Endothelial cell (in vitro differentiated cells): ENCODE results near the gene MESD. TPM values are rescaled to one million over a fixed set of nuclear protein-coding genes. Genes with fewer than 3 reads are reported as not detected.

ENCODE experiments used
- DNase-seq: peaks from one replicate; pipeline ENCODE4 v3.0.0; 2021; ENCODE audit warnings: low spot score
- H3K27ac Mint-ChIP-seq: one replicate; pipeline ENCODE4 v1.8.0; 2021; ENCODE audit warnings: mixed read lengths, inconsistent platforms; ENCODE audit not compliant: unreplicated experiment
- H3K27me3 Mint-ChIP-seq: one replicate; pipeline ENCODE4 v1.8.0; 2021; ENCODE audit warnings: mild to moderate bottlenecking, moderate library complexity, mixed read lengths, inconsistent platforms; ENCODE audit not compliant: unreplicated experiment
- H3K36me3 Mint-ChIP-seq: one replicate; pipeline ENCODE4 v1.8.0; 2021; ENCODE audit warnings: mild to moderate bottlenecking, low read depth, mixed read lengths, inconsistent platforms; ENCODE audit not compliant: unreplicated experiment
- H3K4me1 Mint-ChIP-seq: one replicate; pipeline ENCODE4 v1.8.0; 2021; ENCODE audit warnings: mild to moderate bottlenecking, mixed read lengths, inconsistent platforms; ENCODE audit not compliant: unreplicated experiment
- H3K4me3 Mint-ChIP-seq: one replicate; pipeline ENCODE4 v1.8.0; 2021; ENCODE audit warnings: mild to moderate bottlenecking, mixed read lengths, inconsistent platforms; ENCODE audit not compliant: unreplicated experiment
- H3K9me3 Mint-ChIP-seq: one replicate; pipeline ENCODE4 v1.8.0; 2021; ENCODE audit warnings: mixed read lengths, inconsistent platforms; ENCODE audit not compliant: unreplicated experiment
- CTCF ChIP-seq: fragments of 200-600 bp; sonication (generic); IDR thresholded peaks from one replicate; pipeline ENCODE4 v1.5.0; 2021; ENCODE audit warnings: antibody characterized with exemption; ENCODE audit not compliant: unreplicated experiment
- total RNA-seq: library from RNA; stranded (reverse); fragmentation: NEBNext Ultra II Directional; extraction: Animal tissue kit (Norgen Biotek cat#: 25700); gene quantifications from one replicate; pipeline ENCODE4 v1.2.1, GENCODE V29; 2021; ENCODE audit not compliant: unreplicated experiment

MESD gene
- total RNA-seq, 1 donor from 2014 or later = 35.7 TPM

DNA sequence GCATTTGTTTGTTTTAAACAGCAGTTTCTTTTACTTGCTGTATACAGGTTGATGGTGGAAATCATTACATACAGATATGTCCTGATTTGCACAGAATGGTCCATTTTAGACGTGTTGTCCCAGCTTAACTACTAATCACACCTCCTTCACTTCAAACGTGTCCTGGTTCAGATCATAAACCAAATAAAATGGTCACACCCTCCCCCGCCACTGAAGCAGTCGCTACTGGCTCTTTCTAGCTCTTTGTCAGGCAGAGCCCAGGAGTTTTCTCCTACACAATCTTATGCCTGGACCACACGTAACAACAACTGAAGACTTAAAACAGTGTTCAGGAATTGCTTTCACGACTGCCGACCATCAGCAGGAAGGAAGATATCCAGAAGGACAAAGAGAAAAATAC lies 73.6 kb downstream of the MESD start:
- H3K27me3 Mint-ChIP-seq = no peaks in the 10 kb centered on the region
- TF ChIP-seq CTCF = no peak
- no peaks in the 10 kb centered on the region for H3K36me3 Mint-ChIP-seq
- H3K4me1 Mint-ChIP-seq = no peaks in the 10 kb centered on the region
- H3K4me3 Mint-ChIP-seq = no peak overlapping the region
- H3K9me3 Mint-ChIP-seq = no peaks in the 10 kb centered on the region
- DNase-seq = no peak
- H3K27ac Mint-ChIP-seq = no peak overlapping the region

DNA sequence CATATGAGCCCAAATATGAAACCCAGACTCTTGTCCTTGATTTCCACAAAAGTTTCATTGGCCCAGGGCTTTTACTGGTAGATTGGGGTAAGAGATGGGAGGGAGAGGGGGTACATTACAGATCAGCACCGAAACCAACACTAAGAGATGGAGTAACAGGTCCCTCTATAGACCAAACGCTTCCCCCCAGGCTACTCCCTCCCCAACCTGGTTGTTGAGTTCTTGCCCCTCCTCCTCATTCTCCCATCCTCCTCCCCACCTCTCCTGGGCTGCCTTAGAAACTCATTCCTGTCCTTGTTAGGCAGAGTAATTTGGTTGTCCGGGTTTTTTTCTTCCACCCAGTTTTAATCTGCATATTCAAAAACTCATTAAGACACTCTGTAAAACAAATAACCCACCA lies 74.1 kb downstream of the MESD start:
- Mint-ChIP-seq H3K27ac (no peak overlapping the region), H3K27me3 (no peaks in the 10 kb centered on the region), H3K9me3 (no peaks in the 10 kb centered on the region), H3K36me3 (no peaks in the 10 kb centered on the region), H3K4me3 (no peak overlapping the region), H3K4me1 (no peaks in the 10 kb centered on the region)
- no peak for DNase-seq
- TF ChIP-seq CTCF = no peak

- H3K4me3 Mint-ChIP-seq = no peak overlapping the region
- H3K36me3 Mint-ChIP-seq = no peaks in the 10 kb centered on the region
- H3K4me1 Mint-ChIP-seq = no peaks in the 10 kb centered on the region
- H3K9me3 Mint-ChIP-seq = no peaks in the 10 kb centered on the region
- TF ChIP-seq CTCF = no peak
- DNase-seq = no peak
- no peak overlapping the region for H3K27ac Mint-ChIP-seq
- H3K27me3 Mint-ChIP-seq = no peaks in the 10 kb centered on the region
Observed at GRCh38 chr15:80913541-80913940, 76.1 kb downstream of the MESD start.

DNA sequence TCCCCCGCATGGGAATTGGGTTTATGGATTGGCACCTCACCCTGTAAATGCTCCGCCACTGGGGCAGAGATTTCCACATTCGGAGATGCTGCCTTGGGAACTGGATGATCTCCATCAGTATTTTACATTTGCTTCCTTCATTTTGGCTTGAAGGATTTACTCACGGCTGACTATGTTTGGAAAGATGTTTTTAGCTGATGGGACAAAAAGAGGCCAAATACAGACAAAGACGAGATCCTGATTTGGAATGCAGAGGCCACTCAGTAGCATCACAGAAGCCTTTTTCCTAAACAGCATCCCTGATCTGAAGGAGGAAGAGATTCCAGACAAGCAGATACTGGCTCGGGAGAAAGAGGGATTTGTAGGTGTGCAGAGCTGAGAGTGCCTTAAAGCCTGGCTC lies 76.9 kb downstream of the MESD start:
- Mint-ChIP-seq H3K27me3 (no peaks in the 10 kb centered on the region), H3K4me3 (no peak overlapping the region), H3K27ac (no peak overlapping the region), H3K36me3 (no peaks in the 10 kb centered on the region), H3K9me3 (no peaks in the 10 kb centered on the region), H3K4me1 (no peaks in the 10 kb centered on the region)
- TF ChIP-seq CTCF = no peak
- no peak for DNase-seq

DNA sequence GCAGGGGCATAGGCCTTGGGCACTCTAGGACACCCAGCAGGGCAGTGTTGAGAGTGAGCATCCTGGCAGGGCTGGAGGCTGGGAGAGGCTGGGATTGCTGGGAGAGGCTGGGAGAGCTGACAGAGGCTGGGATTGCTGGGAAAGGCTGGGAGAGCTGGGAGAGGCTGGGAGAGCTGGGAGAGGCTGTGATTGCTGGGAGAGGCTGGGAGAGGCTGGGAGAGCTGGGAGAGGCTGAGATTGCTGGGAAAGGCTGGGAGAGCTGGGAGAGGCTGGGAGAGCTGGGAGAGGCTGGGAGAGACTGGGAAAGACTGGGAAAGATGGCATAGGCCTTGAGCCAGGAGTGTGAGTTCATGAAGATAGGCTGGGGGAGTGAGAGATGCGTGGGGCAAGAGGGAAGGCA lies 77.8 kb downstream of the MESD start:
- H3K4me1 Mint-ChIP-seq = no peaks in the 10 kb centered on the region
- no peak overlapping the region for H3K27ac Mint-ChIP-seq
- no peaks in the 10 kb centered on the region for H3K27me3 Mint-ChIP-seq

More for the DNA sequence above, 77.8 kb downstream of the MESD start:
- H3K4me3 Mint-ChIP-seq = no peak overlapping the region
- no peak for TF ChIP-seq CTCF
- DNase-seq = no peak
- no peaks in the 10 kb centered on the region for H3K9me3 Mint-ChIP-seq
- H3K36me3 Mint-ChIP-seq = no peaks in the 10 kb centered on the region
